Retinal pigment epithelial cell (primary cell): Measurements from ENCODE around the gene SHB.

Experiments
- DNase-seq: peaks from one replicate; pipeline ENCODE4 v3.0.0-alpha.2; 2010; ENCODE audit warnings: low read depth
- H3K4me3 ChIP-seq: 2 replicates; pipeline ENCODE4 v1.5.1; 2011; ENCODE audit warnings: mild to moderate bottlenecking, low read length, control low read depth, moderate library complexity
- CTCF ChIP-seq: conservative IDR thresholded peaks from 2 replicates; pipeline ENCODE4 v1.5.1; 2011; ENCODE audit warnings: low read depth, low read length, control low read depth, inconsistent platforms

The SHB gene

GRCh38 chr9:37929441-37929895 lies 139.6 kb downstream of the SHB start:
- no peak overlapping the region for H3K4me3 ChIP-seq
- no peak for TF ChIP-seq CTCF
- DNase-seq: no peak

- no peak for TF ChIP-seq CTCF
- H3K4me3 ChIP-seq: no peak overlapping the region
- no peak for DNase-seq
Observed at GRCh38 chr9:37928552-37929430, 140.2 kb downstream of the SHB start.

GRCh38 chr9:37927601-37928551 lies 141.2 kb downstream of the SHB start:
- H3K4me3 ChIP-seq: no peak overlapping the region
- TF ChIP-seq CTCF: no peak
- no peak for DNase-seq

GRCh38 chr9:37927132-37927531 lies 141.9 kb downstream of the SHB start:
- DNase-seq: no peak
- no peak for TF ChIP-seq CTCF

GRCh38 chr9:37926737-37927118 lies 142.3 kb downstream of the SHB start:
- H3K4me3 ChIP-seq: no peak overlapping the region
- TF ChIP-seq CTCF: no peak
- DNase-seq: no peak

More at GRCh38 chr9:37927132-37927531, 141.9 kb downstream of the SHB start:
- H3K4me3 ChIP-seq: no peak overlapping the region

- H3K4me3 ChIP-seq: no peak overlapping the region
- DNase-seq: no peak
- no peak for TF ChIP-seq CTCF
Observed at GRCh38 chr9:37925786-37926736, 143.0 kb downstream of the SHB start.
